Measurements from ENCODE around the gene HEATR1. TPM values are rescaled to one million over a fixed set of nuclear protein-coding genes. Genes with fewer than 3 reads are reported as not detected.

Gene HEATR1
- total RNA-seq, 1 experiment from 2014 or later: 68.3 TPM

- no TSS peak for BruUV-seq (replicated peaks)
- no peak overlapping the region for H3K4me2 ChIP-seq (ENCODE audit: low read length)
- no peaks in the 10 kb centered on the region for H3K36me3 ChIP-seq (ENCODE audit: control insufficient read depth in 1 of 2, insufficient read depth in 2 of 2, low read length in 2 of 2)
- no peak overlapping the region for H3K4me3 ChIP-seq (replicated peaks in 1 of 2; ENCODE audit: low read depth in 1 of 2, low read length in 2 of 2)
- DNase-seq (ENCODE audit: low read depth, low spot score): no peak
- peaks cover 11 to 15% of the 10 kb centered on the region in 2 experiments for H3K4me1 ChIP-seq (ENCODE audit: control insufficient read depth in 1 of 2, insufficient read depth in 2 of 2, low read length in 2 of 2)
- H3K27ac ChIP-seq (ENCODE audit: low read depth, low read length): no peak overlapping the region
- H3K9me3 ChIP-seq (ENCODE audit: control insufficient read depth in 1 of 2, insufficient read depth in 1 of 2, low read depth in 1 of 2, low read length in 2 of 2): no peaks in the 10 kb centered on the region
- H4K20me1 ChIP-seq (ENCODE audit: insufficient read depth): no peaks in the 10 kb centered on the region
- H3K9ac ChIP-seq (ENCODE audit: low read length): no peak overlapping the region
- no peaks in the 10 kb centered on the region for H3K79me2 ChIP-seq (ENCODE audit: insufficient read depth, low read length)
- intact Hi-C loops (cut with micrococcal nuclease): no loop called here
- POLR2A ChIA-PET: no interaction called here
- no peak for TF ChIP-seq EGR1 (IDR thresholded peaks at IDR 0.05; ENCODE audit: low read depth)
- no peak for TF ChIP-seq SP1 (IDR thresholded peaks at IDR 0.05; ENCODE audit: low read depth)
- TF ChIP-seq ZNF274 (IDR thresholded peaks at IDR 0.05; ENCODE audit: low read depth, low read length): no peak
- TF ChIP-seq CTCF (IDR thresholded peaks at IDR 0.05 in 2 of 3, conservative IDR thresholded peaks at IDR 0.05 in 1 of 3; ENCODE audit: borderline replicate concordance in 1 of 3, insufficient read depth in 1 of 3, low read depth in 2 of 3, low read length in 2 of 3): no peak
- no peak for TF ChIP-seq ATF3 (IDR thresholded peaks at IDR 0.05)
- no peak for TF ChIP-seq YY1 (IDR thresholded peaks at IDR 0.05; ENCODE audit: extremely low read depth, insufficient replicate concordance, low read depth, low read length)
- no peak for TF ChIP-seq TCF7L2 (IDR thresholded peaks at IDR 0.05; ENCODE audit: borderline replicate concordance, extremely low read depth, insufficient read depth, insufficient read length)
- TF ChIP-seq FOSL1 (IDR thresholded peaks at IDR 0.05; ENCODE audit: low read depth): no peak
- TF ChIP-seq POLR2AphosphoS5 (IDR thresholded peaks at IDR 0.05; ENCODE audit: low read depth, low read length): no peak
- TF ChIP-seq MAX (IDR thresholded peaks at IDR 0.05): no peak
- TF ChIP-seq RAD21 (IDR thresholded peaks at IDR 0.05; ENCODE audit: low read depth): no peak
- no peak for TF ChIP-seq ELF1 (IDR thresholded peaks at IDR 0.05; ENCODE audit: borderline replicate concordance, low read depth)
- no peak for TF ChIP-seq ZBTB33 (IDR thresholded peaks at IDR 0.05; ENCODE audit: extremely low read depth, insufficient replicate concordance, low read length)
- TF ChIP-seq POLR2A (IDR thresholded peaks at IDR 0.05; ENCODE audit: borderline replicate concordance, extremely low read depth, insufficient read depth, insufficient read length): no peak
- no peak for TF ChIP-seq SIN3A (IDR thresholded peaks at IDR 0.05; ENCODE audit: low read depth)
- no peak for TF ChIP-seq SRF (IDR thresholded peaks at IDR 0.05; ENCODE audit: low read depth)
- TF ChIP-seq EZH2phosphoT487 (IDR thresholded peaks at IDR 0.05; ENCODE audit: borderline replicate concordance): no peak
- TF ChIP-seq JUND (IDR thresholded peaks at IDR 0.05): no peak
- no peak for TF ChIP-seq EZH2 (IDR thresholded peaks at IDR 0.05)
- no peak for ATAC-seq
- H2AFZ ChIP-seq (ENCODE audit: low read depth, low read length, poor library complexity, severe bottlenecking): no peak overlapping the region
- CTCF ChIA-PET: no interaction called here
- no peaks in the 10 kb centered on the region for H3K27me3 ChIP-seq (ENCODE audit: insufficient read depth, low read length)
- RAD21 ChIA-PET (ENCODE audit: low non-redundant PET in 1 of 2, low total read pairs in 2 of 2, uncharacterized antibody in 2 of 2, unreplicated experiment in 2 of 2): no interaction called here
- H3K9me2 ChIP-seq (ENCODE audit: insufficient read depth): no peaks in the 10 kb centered on the region
These were observed 71.5 kb downstream of the HEATR1 start for GRCh38 chr1:236532850-236533249.

Data from HCT116 (cell line).